Keratinocyte (primary cell): ENCODE results near the gene PSD4.

Source experiments
- CTCF ChIP-seq, 3 experiments: IDR thresholded peaks in 1 of 3; conservative IDR thresholded peaks in 1 of 3; optimal IDR thresholded peaks in 1 of 3; 2 replicates in 2 of 3; 3 replicates in 1 of 3; pipeline versions ENCODE3 to v1.5.1; 2011; ENCODE audit warnings: low read length in 3 of 3, mild to moderate bottlenecking in 3 of 3, moderate library complexity in 2 of 3, control low read depth in 1 of 3, inconsistent platforms in 1 of 3; ENCODE audit not compliant: insufficient read depth in 2 of 3; ENCODE audit errors: extremely low read depth in 1 of 3
- EZH2 ChIP-seq: IDR thresholded peaks from one replicate; pipeline ENCODE4 v1.6.1; 2012; ENCODE audit warnings: inconsistent platforms, mild to moderate bottlenecking, low read length, moderate library complexity

- TF ChIP-seq CTCF (optimal IDR thresholded peaks at IDR 0.05 in 1 of 3, IDR thresholded peaks at IDR 0.05 in 1 of 3, conservative IDR thresholded peaks at IDR 0.05 in 1 of 3; ENCODE audit: extremely low read depth in 1 of 3, insufficient read depth in 2 of 3, low read length in 3 of 3) = no peak
- no peak for TF ChIP-seq EZH2
Measured at GRCh38 chr2:113141451-113141850, 32.3 kb upstream of the PSD4 start.
